H1 (cell line): ENCODE data around the gene ELOVL4. TPM values are rescaled to one million over a fixed set of nuclear protein-coding genes. Genes with fewer than 3 reads are reported as not detected.

Experiments used
- EP300 ChIP-seq, 2 experiments: IDR thresholded peaks; 1 replicate in 1 of 2; 2 replicates in 1 of 2; pipeline ENCODE4 v1.6.1; 2011 to 2012; ENCODE audit warnings: low read depth in 2 of 2, low read length in 2 of 2, mild to moderate bottlenecking in 2 of 2, borderline replicate concordance in 1 of 2, inconsistent platforms in 1 of 2, moderate library complexity in 1 of 2
- GABPA ChIP-seq: IDR thresholded peaks from 2 replicates; pipeline ENCODE4 v1.6.1; 2011; ENCODE audit warnings: mild to moderate bottlenecking, low read length, moderate library complexity, borderline replicate concordance; ENCODE audit not compliant: insufficient read depth
- PHF8 ChIP-seq: fragments of 200-600 bp; sonication (generic); conservative IDR thresholded peaks from 2 replicates; pipeline ENCODE4 v1.7.1; 2012; ENCODE audit warnings: low read depth, mild to moderate bottlenecking, inconsistent platforms, low read length, moderate library complexity
- RFX5 ChIP-seq: IDR thresholded peaks from 2 replicates; pipeline ENCODE4 v1.6.1; 2011; ENCODE audit warnings: low read depth, low read length, improper control_type of control experiment, borderline replicate concordance
- SP1 ChIP-seq: IDR thresholded peaks from 2 replicates; pipeline ENCODE4 v1.6.1; 2011; ENCODE audit warnings: low read depth, low read length
- polyA plus RNA-seq, 7 experiments: library from polyadenylated mRNA; depleted of rRNA in 3 of 7; stranded (reverse) in 5 of 7; unstranded in 2 of 7; fragments of >200 nt in 5 of 7; fragments of 200-250 nt in 2 of 7; gene quantifications; 1 replicate in 5 of 7; 2 replicates in 1 of 7; 4 replicates in 1 of 7; pipeline versions ENCODE4 v1.2.1 to v1.2.3, GENCODE V29; 2011 to 2013; ENCODE audit warnings: missing spikeins in 2 of 7, mixed read lengths in 2 of 7
- total RNA-seq: library from RNA; stranded (reverse); fragmentation: NEBNext Ultra II Directional; extraction: Animal tissue kit (Norgen Biotek cat#: 25700); gene quantifications from 2 replicates; pipeline ENCODE4 v1.2.1, GENCODE V29; 2021

ELOVL4 gene
- total and polyA plus RNA-seq, 2 of the 8 experiments (the other 6 are each of a cell fraction or from before 2014, with no cell fraction given) = 2.0 to 15.0 TPM

DNA sequence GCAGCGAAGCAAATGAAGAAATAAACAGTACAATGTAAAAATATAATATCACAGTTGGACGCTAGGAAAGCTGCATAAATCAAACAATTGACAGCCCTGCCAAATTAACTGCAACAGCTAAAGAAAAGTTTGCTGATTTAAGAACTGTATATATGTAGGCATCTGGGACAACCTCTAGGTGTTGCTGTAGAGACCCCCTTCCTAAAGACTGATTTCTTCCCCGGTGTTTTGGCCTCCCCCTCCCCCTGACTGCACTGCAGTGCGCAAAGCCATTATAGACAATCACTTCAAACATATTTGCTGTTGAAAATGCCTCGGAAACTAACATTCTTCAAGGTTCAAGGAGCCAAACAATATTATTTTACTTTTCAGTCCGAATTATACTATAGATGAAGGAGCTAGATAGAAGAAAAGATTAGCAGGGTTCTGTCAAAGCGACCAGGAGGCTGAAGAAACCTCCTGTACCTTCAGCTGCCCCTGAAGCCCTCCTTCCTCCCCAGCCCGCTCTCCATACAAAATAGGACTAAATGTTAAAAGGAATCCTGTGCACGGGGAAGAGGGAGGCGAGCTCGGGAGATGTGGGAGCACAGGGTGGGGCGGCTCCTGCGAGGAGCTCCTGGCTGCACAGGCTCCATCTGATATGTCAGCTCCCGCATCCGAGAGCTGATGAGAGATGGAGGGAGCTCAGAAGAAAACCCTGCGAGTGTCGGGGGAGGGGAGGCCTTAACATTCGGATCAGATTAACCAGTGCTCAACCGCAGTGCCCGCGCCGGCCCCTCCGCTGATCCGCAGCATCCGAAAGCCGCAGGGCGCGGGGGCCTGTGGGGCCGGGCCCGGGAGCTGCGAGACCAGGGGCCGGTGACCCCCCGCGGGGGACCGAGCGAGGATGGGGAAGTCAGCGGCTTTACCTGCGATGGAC is 822 bp downstream of the ELOVL4 start (continued):
- TF ChIP-seq SP1 (no peak), RFX5 (no peak), EP300 (IDR thresholded peaks at IDR 0.05; ENCODE audit: borderline replicate concordance in 1 of 2, low read depth in 2 of 2, low read length in 2 of 2) (no peak), PHF8 (no peak), GABPA (no peak)
